ENCODE data around the gene STK11IP. TPM values are rescaled to one million over a fixed set of nuclear protein-coding genes. Genes with fewer than 3 reads are reported as not detected.

Gene STK11IP
- total and polyA plus RNA-seq, 2 of the 13 experiments (the other 11 are each of a cell fraction or from before 2014, with no cell fraction given), result 12.8 to 24.0 TPM

GRCh38 chr2:219561179-219562048, 36.2 kb upstream of the STK11IP start (continued):
- TF ChIP-seq MXI1 (IDR thresholded peaks at IDR 0.05; ENCODE audit: borderline replicate concordance, low read depth, low read length) (0 out of 3 replicates have a peak, but pooled peaks have one; percentile 18), MED13 (CRISPR knock-in tag; IDR thresholded peaks at IDR 0.05) (no peak), SMYD3 (CRISPR knock-in tag; IDR thresholded peaks at IDR 0.05) (no peak), NCOA1 (CRISPR knock-in tag; IDR thresholded peaks at IDR 0.05) (peak; percentile 81; the same call in 1 of the 2 replicates), ATF6 (CRISPR knock-in tag; conservative IDR thresholded peaks at IDR 0.05) (no peak), ZNF891 (CRISPR knock-in tag; IDR thresholded peaks at IDR 0.05) (0 out of 2 replicates have a peak, but pooled peaks have one; percentile 43), ZSCAN12 (CRISPR knock-in tag; IDR thresholded peaks at IDR 0.05) (no peak), FOXO1 (CRISPR knock-in tag; IDR thresholded peaks at IDR 0.05) (peak; percentile 24; the same call in 1 of the 2 replicates), IKZF1 (IDR thresholded peaks at IDR 0.05) (no peak), SRF (IDR thresholded peaks at IDR 0.05; ENCODE audit: low read depth, low read length) (no peak), ZHX1 (CRISPR knock-in tag; IDR thresholded peaks at IDR 0.05; ENCODE audit: low read depth) (no peak), RBM22 (optimal IDR thresholded peaks at IDR 0.05; ENCODE audit: low read length) (peak; percentile 50), THRA (CRISPR knock-in tag; IDR thresholded peaks at IDR 0.05; ENCODE audit: borderline replicate concordance) (no peak), ZNF570 (CRISPR knock-in tag; IDR thresholded peaks at IDR 0.05; ENCODE audit: borderline replicate concordance) (no peak), ZC3H13 (CRISPR knock-in tag; IDR thresholded peaks at IDR 0.05) (peak; percentile 59; the same call in 1 of the 2 replicates), ZBTB38 (CRISPR knock-in tag; IDR thresholded peaks at IDR 0.05) (peak; percentile 76), ZNF276 (CRISPR knock-in tag; IDR thresholded peaks at IDR 0.05; ENCODE audit: low read depth) (no peak), ZNF207 (IDR thresholded peaks at IDR 0.05; ENCODE audit: borderline replicate concordance) (no peak), MIER3 (CRISPR knock-in tag; IDR thresholded peaks at IDR 0.05; ENCODE audit: borderline replicate concordance) (no peak), ZNF704 (CRISPR knock-in tag; IDR thresholded peaks at IDR 0.05; ENCODE audit: borderline replicate concordance) (no peak)

Measured in HepG2 (cell line).